ENCODE data around the gene ZNF423.

DNA sequence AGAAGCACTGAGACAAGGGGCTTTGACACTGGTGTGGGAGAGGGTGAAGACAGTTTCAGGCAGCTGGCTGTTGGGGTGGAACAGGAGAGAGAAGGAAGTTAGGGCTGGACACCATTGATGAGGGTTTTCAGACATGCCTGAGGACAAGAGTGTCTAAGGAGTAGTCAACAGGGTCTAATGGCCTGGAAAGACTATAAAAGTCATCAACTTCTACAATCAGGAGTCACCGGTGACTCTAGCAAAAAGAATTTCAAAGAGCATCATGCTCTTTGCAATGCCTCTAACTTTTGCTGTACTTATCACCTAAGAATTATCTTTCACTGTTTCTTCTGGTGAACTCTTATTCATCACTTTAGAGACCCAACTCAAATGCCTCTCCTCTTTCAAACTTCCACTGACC is 268.4 kb downstream of the ZNF423 start:
- TF ChIP-seq, protein P1, sequence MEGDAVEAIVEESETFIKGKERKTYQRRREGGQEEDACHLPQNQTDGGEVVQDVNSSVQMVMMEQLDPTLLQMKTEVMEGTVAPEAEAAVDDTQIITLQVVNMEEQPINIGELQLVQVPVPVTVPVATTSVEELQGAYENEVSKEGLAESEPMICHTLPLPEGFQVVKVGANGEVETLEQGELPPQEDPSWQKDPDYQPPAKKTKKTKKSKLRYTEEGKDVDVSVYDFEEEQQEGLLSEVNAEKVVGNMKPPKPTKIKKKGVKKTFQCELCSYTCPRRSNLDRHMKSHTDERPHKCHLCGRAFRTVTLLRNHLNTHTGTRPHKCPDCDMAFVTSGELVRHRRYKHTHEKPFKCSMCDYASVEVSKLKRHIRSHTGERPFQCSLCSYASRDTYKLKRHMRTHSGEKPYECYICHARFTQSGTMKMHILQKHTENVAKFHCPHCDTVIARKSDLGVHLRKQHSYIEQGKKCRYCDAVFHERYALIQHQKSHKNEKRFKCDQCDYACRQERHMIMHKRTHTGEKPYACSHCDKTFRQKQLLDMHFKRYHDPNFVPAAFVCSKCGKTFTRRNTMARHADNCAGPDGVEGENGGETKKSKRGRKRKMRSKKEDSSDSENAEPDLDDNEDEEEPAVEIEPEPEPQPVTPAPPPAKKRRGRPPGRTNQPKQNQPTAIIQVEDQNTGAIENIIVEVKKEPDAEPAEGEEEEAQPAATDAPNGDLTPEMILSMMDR (conservative IDR thresholded peaks at IDR 0.05; ENCODE audit: low read depth in 2 of 2), result no peak
- TF ChIP-seq EZH2 (IDR thresholded peaks at IDR 0.05; ENCODE audit: low read depth, unreplicated experiment), result no peak
- TF ChIP-seq POLR2AphosphoS5 (IDR thresholded peaks at IDR 0.05; ENCODE audit: low read depth), result no peak
- TF ChIP-seq EZH2phosphoT487 (IDR thresholded peaks at IDR 0.05; ENCODE audit: unreplicated experiment), result no peak
- no peak for TF ChIP-seq CREB1 (CRISPR knock-in tag; IDR thresholded peaks at IDR 0.05; ENCODE audit: low read depth)
- TF ChIP-seq STAT1 (IDR thresholded peaks at IDR 0.05; ENCODE audit: unreplicated experiment), result no peak
- TF ChIP-seq, protein P2, sequence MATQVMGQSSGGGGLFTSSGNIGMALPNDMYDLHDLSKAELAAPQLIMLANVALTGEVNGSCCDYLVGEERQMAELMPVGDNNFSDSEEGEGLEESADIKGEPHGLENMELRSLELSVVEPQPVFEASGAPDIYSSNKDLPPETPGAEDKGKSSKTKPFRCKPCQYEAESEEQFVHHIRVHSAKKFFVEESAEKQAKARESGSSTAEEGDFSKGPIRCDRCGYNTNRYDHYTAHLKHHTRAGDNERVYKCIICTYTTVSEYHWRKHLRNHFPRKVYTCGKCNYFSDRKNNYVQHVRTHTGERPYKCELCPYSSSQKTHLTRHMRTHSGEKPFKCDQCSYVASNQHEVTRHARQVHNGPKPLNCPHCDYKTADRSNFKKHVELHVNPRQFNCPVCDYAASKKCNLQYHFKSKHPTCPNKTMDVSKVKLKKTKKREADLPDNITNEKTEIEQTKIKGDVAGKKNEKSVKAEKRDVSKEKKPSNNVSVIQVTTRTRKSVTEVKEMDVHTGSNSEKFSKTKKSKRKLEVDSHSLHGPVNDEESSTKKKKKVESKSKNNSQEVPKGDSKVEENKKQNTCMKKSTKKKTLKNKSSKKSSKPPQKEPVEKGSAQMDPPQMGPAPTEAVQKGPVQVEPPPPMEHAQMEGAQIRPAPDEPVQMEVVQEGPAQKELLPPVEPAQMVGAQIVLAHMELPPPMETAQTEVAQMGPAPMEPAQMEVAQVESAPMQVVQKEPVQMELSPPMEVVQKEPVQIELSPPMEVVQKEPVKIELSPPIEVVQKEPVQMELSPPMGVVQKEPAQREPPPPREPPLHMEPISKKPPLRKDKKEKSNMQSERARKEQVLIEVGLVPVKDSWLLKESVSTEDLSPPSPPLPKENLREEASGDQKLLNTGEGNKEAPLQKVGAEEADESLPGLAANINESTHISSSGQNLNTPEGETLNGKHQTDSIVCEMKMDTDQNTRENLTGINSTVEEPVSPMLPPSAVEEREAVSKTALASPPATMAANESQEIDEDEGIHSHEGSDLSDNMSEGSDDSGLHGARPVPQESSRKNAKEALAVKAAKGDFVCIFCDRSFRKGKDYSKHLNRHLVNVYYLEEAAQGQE (IDR thresholded peaks at IDR 0.05; ENCODE audit: unreplicated experiment), result no peak
- no peak for TF ChIP-seq JUNB (IDR thresholded peaks at IDR 0.05; ENCODE audit: unreplicated experiment)
- no peak for TF ChIP-seq NANOG (IDR thresholded peaks at IDR 0.05; ENCODE audit: borderline replicate concordance)
- TF ChIP-seq, protein P3, sequence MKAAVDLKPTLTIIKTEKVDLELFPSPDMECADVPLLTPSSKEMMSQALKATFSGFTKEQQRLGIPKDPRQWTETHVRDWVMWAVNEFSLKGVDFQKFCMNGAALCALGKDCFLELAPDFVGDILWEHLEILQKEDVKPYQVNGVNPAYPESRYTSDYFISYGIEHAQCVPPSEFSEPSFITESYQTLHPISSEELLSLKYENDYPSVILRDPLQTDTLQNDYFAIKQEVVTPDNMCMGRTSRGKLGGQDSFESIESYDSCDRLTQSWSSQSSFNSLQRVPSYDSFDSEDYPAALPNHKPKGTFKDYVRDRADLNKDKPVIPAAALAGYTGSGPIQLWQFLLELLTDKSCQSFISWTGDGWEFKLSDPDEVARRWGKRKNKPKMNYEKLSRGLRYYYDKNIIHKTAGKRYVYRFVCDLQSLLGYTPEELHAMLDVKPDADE (IDR thresholded peaks at IDR 0.05), result no peak
